H9 (cell line): ENCODE data around the gene NSL1. TPM values are rescaled to one million over a fixed set of nuclear protein-coding genes. Genes with fewer than 3 reads are reported as not detected.

Experiments used
- DNase-seq: peaks from one replicate; pipeline ENCODE4 v3.0.0-alpha.2; 2017
- H2AFZ ChIP-seq: one replicate; pipeline ENCODE4 v1.6.1; 2013; ENCODE audit warnings: mild to moderate bottlenecking, low read length, control low read depth, moderate library complexity
- H2AK5ac ChIP-seq: 2 replicates; pipeline ENCODE4 v1.6.1; 2013; ENCODE audit warnings: low read length, control low read depth, mixed read lengths; ENCODE audit not compliant: insufficient read length
- H2BK120ac ChIP-seq: one replicate; pipeline ENCODE4 v1.6.1; 2013; ENCODE audit warnings: low read depth, mild to moderate bottlenecking, low read length, control low read depth, inconsistent platforms; ENCODE audit not compliant: poor library complexity, severe bottlenecking
- H2BK12ac ChIP-seq: 2 replicates; pipeline ENCODE4 v1.6.1; 2013; ENCODE audit warnings: low read length, control low read depth, mixed read lengths, low read depth; ENCODE audit not compliant: insufficient read length
- H2BK15ac ChIP-seq: 2 replicates; pipeline ENCODE4 v1.6.1; 2013; ENCODE audit warnings: low read depth, low read length, control low read depth
- H2BK20ac ChIP-seq: one replicate; pipeline ENCODE4 v1.6.1; 2013; ENCODE audit warnings: low read depth, mild to moderate bottlenecking, low read length, control low read depth, inconsistent platforms; ENCODE audit not compliant: poor library complexity, severe bottlenecking
- H2BK5ac ChIP-seq: 2 replicates; pipeline ENCODE4 v1.6.1; 2013; ENCODE audit warnings: low read length, control low read depth, mixed read lengths; ENCODE audit not compliant: insufficient read length
- H3K14ac ChIP-seq: 2 replicates; pipeline ENCODE4 v1.6.1; 2013; ENCODE audit warnings: low read length, control low read depth; ENCODE audit not compliant: insufficient read depth
- H3K18ac ChIP-seq: 2 replicates; pipeline ENCODE4 v1.6.1; 2013; ENCODE audit warnings: low read depth, mild to moderate bottlenecking, mixed read lengths, low read length, control low read depth; ENCODE audit not compliant: insufficient read length
- H3K23ac ChIP-seq: 2 replicates; pipeline ENCODE4 v1.6.1; 2013; ENCODE audit warnings: low read length, control low read depth, mixed read lengths, low read depth; ENCODE audit not compliant: insufficient read length
- H3K23me2 ChIP-seq: 2 replicates; pipeline ENCODE4 v1.6.1; 2013; ENCODE audit warnings: low read depth, mild to moderate bottlenecking, mixed read lengths, low read length, control low read depth; ENCODE audit not compliant: insufficient read length, poor library complexity, severe bottlenecking
- H3K27ac ChIP-seq: 2 replicates; pipeline ENCODE4 v1.5.1; 2013; ENCODE audit warnings: low read length, control low read depth, mixed read lengths, low read depth; ENCODE audit not compliant: insufficient read length
- H3K27me3 ChIP-seq: 2 replicates; pipeline ENCODE4 v1.6.1; 2013; ENCODE audit warnings: low read length, control low read depth, inconsistent platforms; ENCODE audit not compliant: insufficient read depth
- H3K4ac ChIP-seq: 2 replicates; pipeline ENCODE4 v1.6.1; 2013; ENCODE audit warnings: low read depth, mild to moderate bottlenecking, control low read depth, inconsistent platforms, low read length, moderate library complexity
- H3K4me1 ChIP-seq: 2 replicates; pipeline ENCODE4 v1.6.1; 2013; ENCODE audit warnings: low read length, control low read depth, inconsistent platforms; ENCODE audit not compliant: insufficient read depth
- H3K4me2 ChIP-seq: 2 replicates; pipeline ENCODE4 v1.6.1; 2013; ENCODE audit warnings: low read length, control low read depth, mixed read lengths; ENCODE audit not compliant: insufficient read length, insufficient read depth
- H3K56ac ChIP-seq: 2 replicates; pipeline ENCODE4 v1.6.1; 2013; ENCODE audit warnings: low read depth, mild to moderate bottlenecking, mixed read lengths, low read length, control low read depth; ENCODE audit not compliant: insufficient read length
- H3K79me1 ChIP-seq: 2 replicates; pipeline ENCODE4 v1.6.1; 2013; ENCODE audit warnings: low read depth, mild to moderate bottlenecking, moderate library complexity, low read length, control low read depth, inconsistent platforms; ENCODE audit not compliant: insufficient read depth, poor library complexity, severe bottlenecking
- H3K79me2 ChIP-seq: 2 replicates; pipeline ENCODE4 v1.6.1; 2013; ENCODE audit warnings: low read length, control low read depth, inconsistent platforms; ENCODE audit not compliant: insufficient read depth
- H3K9ac ChIP-seq: 2 replicates; pipeline ENCODE4 v1.6.1; 2013; ENCODE audit warnings: low read length, control low read depth, mixed read lengths; ENCODE audit not compliant: insufficient read length; ENCODE audit errors: extremely low read depth
- H3K9me3 ChIP-seq: one replicate; pipeline ENCODE4 v1.6.1; 2013; ENCODE audit warnings: low read depth, low read length, inconsistent platforms; ENCODE audit not compliant: control insufficient read depth
- H3T11ph ChIP-seq: one replicate; pipeline ENCODE4 v1.6.1; 2013; ENCODE audit warnings: mild to moderate bottlenecking, low read length, control low read depth, inconsistent platforms
- H4K20me1 ChIP-seq: one replicate; pipeline ENCODE4 v1.6.1; 2013; ENCODE audit not compliant: control insufficient read depth, insufficient read length, insufficient read depth
- H4K5ac ChIP-seq: 2 replicates; pipeline ENCODE4 v1.6.1; 2013; ENCODE audit warnings: low read depth, mild to moderate bottlenecking, mixed read lengths, low read length, control low read depth; ENCODE audit not compliant: insufficient read length
- H4K8ac ChIP-seq: replicated peaks from 2 replicates; pipeline ENCODE4 v1.6.1; 2013; ENCODE audit warnings: low read length, control low read depth, mixed read lengths, low read depth; ENCODE audit not compliant: insufficient read length
- H4K91ac ChIP-seq: 2 replicates; pipeline ENCODE4 v1.6.1; 2013; ENCODE audit warnings: low read depth, mild to moderate bottlenecking, moderate library complexity, mixed read lengths, low read length, control low read depth; ENCODE audit not compliant: insufficient read length
- H3K27ac Mint-ChIP-seq, 3 experiments: 2 replicates in 2 of 3; 3 replicates in 1 of 3; pipeline ENCODE4 v1.8.0; 2020 to 2021; ENCODE audit warnings: mixed read lengths in 3 of 3, mild to moderate bottlenecking in 1 of 3, moderate library complexity in 1 of 3
- H3K27me3 Mint-ChIP-seq: 2 replicates; pipeline ENCODE4 v1.8.0; 2021; ENCODE audit warnings: low read depth, mild to moderate bottlenecking, moderate library complexity, mixed read lengths
- H3K36me3 Mint-ChIP-seq, 3 experiments: 2 replicates in 2 of 3; 3 replicates in 1 of 3; pipeline ENCODE4 v1.8.0; 2020 to 2021; ENCODE audit warnings: low read depth in 3 of 3, mixed read lengths in 3 of 3; ENCODE audit not compliant: insufficient read depth in 1 of 3
- H3K4me1 Mint-ChIP-seq, 2 experiments: 2 replicates each; pipeline ENCODE4 v1.8.0; 2020; ENCODE audit warnings: mixed read lengths in 2 of 2
- H3K4me3 Mint-ChIP-seq, 2 experiments: 2 replicates in 1 of 2; 3 replicates in 1 of 2; pipeline ENCODE4 v1.8.0; 2020 to 2021; ENCODE audit warnings: mild to moderate bottlenecking in 2 of 2, mixed read lengths in 2 of 2, moderate library complexity in 1 of 2
- H3K9me3 Mint-ChIP-seq, 2 experiments: 2 replicates in 1 of 2; 3 replicates in 1 of 2; pipeline ENCODE4 v1.8.0; 2020; ENCODE audit warnings: mild to moderate bottlenecking in 2 of 2, mixed read lengths in 2 of 2, moderate library complexity in 1 of 2
- CTCF ChIP-seq: fragments of 200-600 bp; sonication (generic); conservative IDR thresholded peaks from 3 replicates; pipeline ENCODE4 v1.8.0; 2021; ENCODE audit warnings: antibody characterized with exemption, mild to moderate bottlenecking
- WGBS: extraction: QIAGEN DNeasy Blood & Tissue Kit; methylation state at CpG from one replicate; pipeline ENCODE4 v1.1.7; 2013; ENCODE audit warnings: missing lambda C conversion rate, low lambda C conversion rate, mixed read lengths; ENCODE audit not compliant: insufficient read length; ENCODE audit errors: extremely low coverage; 5-methylcytosine and 5-hydroxymethylcytosine counted together
- total RNA-seq: library from RNA; stranded (reverse); gene quantifications from 2 replicates; pipeline ENCODE4 v1.2.1, GENCODE V29; 2021

NSL1 gene
- total RNA-seq, 1 experiment from 2014 or later, result 49.3 TPM

DNA sequence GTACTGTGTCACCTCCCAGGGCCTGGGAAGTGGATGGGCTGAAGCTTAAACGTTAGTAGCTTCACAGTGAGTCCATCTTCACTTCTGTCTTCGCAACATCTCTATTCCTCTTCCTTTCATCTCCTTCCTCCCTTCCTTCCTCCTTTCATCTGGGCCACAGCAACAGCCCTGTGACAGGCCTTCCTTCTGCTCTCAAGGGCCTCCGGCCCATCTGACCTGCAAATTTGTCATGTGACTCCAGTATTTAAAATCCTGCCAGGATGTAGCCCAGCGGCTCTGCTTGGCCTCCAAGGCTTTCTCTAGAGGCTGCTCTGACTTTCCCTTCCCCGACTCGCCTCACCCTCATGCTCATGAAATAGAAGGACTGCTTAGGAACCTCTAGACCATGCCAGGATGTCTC, 81.0 kb downstream of the NSL1 start:
- Histone ChIP-seq H3K14ac (no peak overlapping the region), H4K20me1 (no peaks in the 10 kb centered on the region), H2AFZ (no peak overlapping the region), H2BK20ac (no peak overlapping the region), H3K27ac (no peak overlapping the region), H3K9ac (no peak overlapping the region), H2BK12ac (no peak overlapping the region), H4K8ac (no peak overlapping the region), H3K79me1 (no peaks in the 10 kb centered on the region), H3K4ac (no peak overlapping the region), H3K56ac (no peak overlapping the region), H3K4me2 (no peak overlapping the region), H2BK15ac (no peak overlapping the region), H4K91ac (no peak overlapping the region), H4K5ac (no peak overlapping the region), H3K79me2 (no peaks in the 10 kb centered on the region), H3K23ac (no peak overlapping the region), H3K18ac (no peak overlapping the region), H2BK120ac (no peak overlapping the region), H3K9me3 (no peaks in the 10 kb centered on the region), H2AK5ac (no peak overlapping the region), H3K27me3 (no peaks in the 10 kb centered on the region), H3T11ph (no peak overlapping the region), H3K4me1 (no peaks in the 10 kb centered on the region), H2BK5ac (no peak overlapping the region), H3K23me2 (no peaks in the 10 kb centered on the region)
- Mint-ChIP-seq H3K27me3 (peaks cover 2% of the 10 kb centered on the region; the same call in 1 of the 2 replicates), H3K36me3 (no peaks in the 10 kb centered on the region), H3K27ac (no peak overlapping the region; a peak in 1 of 7 replicates), H3K9me3 (peaks cover 0 to 3% of the 10 kb centered on the region in 2 experiments; a peak in 2 of 5 replicates), H3K4me1 (peaks cover 3 to 4% of the 10 kb centered on the region in 2 experiments; a peak in 2 of 4 replicates), H3K4me3 (no peak overlapping the region)
- no peak for DNase-seq
- no peak for TF ChIP-seq CTCF
- no CpG with 5 or more reads among the region's 6 CpGs for WGBS
